Stimulated activated CD8-positive, alpha-beta memory T cell treated with anti-CD3 and anti-CD28 coated beads, Interleukin-15, amount 100 ng/mL, for 4 hours (primary cell): ENCODE data around the gene ADCK1.
"Not testable (repeated sequence)": the region's sequence is repeated elsewhere in the genome, so short reads cannot be mapped to it uniquely, and the experiment has no call there.

Experiments used
- DNase-seq, 2 donors: peaks; one replicate each; pipeline ENCODE4 v3.0.0-alpha.2; 2020; ENCODE audit warnings: low read depth in 2 of 2

The ADCK1 gene

GRCh38 chr14:77903221-77903620 is 103.3 kb downstream of the ADCK1 start:
- no peak for DNase-seq

GRCh38 chr14:77903937-77904617 is 104.2 kb downstream of the ADCK1 start:
- DNase-seq, result no peak

- DNase-seq, result no peak
Measured at GRCh38 chr14:77906446-77906845, 106.5 kb downstream of the ADCK1 start.

- DNase-seq, result no peak
Measured at GRCh38 chr14:77908847-77909246, 108.9 kb downstream of the ADCK1 start.

GRCh38 chr14:77909911-77910310 is 110.0 kb downstream of the ADCK1 start:
- DNase-seq, result no peak

GRCh38 chr14:77910506-77910905 is 110.6 kb downstream of the ADCK1 start:
- DNase-seq, result no peak

GRCh38 chr14:77911356-77911755 is 111.4 kb downstream of the ADCK1 start:
- DNase-seq, result no peak

GRCh38 chr14:77912754-77913556 is 113.0 kb downstream of the ADCK1 start:
- DNase-seq, result no peak

- no peak for DNase-seq
Measured at GRCh38 chr14:77914073-77914721, 114.3 kb downstream of the ADCK1 start.

- not testable (repeated sequence) for DNase-seq
Measured at GRCh38 chr14:77915390-77915789, 115.5 kb downstream of the ADCK1 start.

GRCh38 chr14:77917491-77918201 is 117.7 kb downstream of the ADCK1 start:
- no peak for DNase-seq

- no peak for DNase-seq
Measured at GRCh38 chr14:77918448-77918847, 118.5 kb downstream of the ADCK1 start.

GRCh38 chr14:77920312-77920711 is 120.4 kb downstream of the ADCK1 start:
- no peak for DNase-seq

- no peak for DNase-seq
Measured at GRCh38 chr14:77921818-77922217, 121.9 kb downstream of the ADCK1 start.

GRCh38 chr14:77923131-77923936 is 123.4 kb downstream of the ADCK1 start:
- DNase-seq, result no peak

- no peak for DNase-seq
Measured at GRCh38 chr14:77924141-77924948, 124.4 kb downstream of the ADCK1 start.

GRCh38 chr14:77926942-77927341 is 127.0 kb downstream of the ADCK1 start:
- DNase-seq, result no peak

GRCh38 chr14:77931441-77931840 is 131.5 kb downstream of the ADCK1 start:
- no peak for DNase-seq

GRCh38 chr14:77936138-77936639 is 136.3 kb downstream of the ADCK1 start:
- DNase-seq, result no peak

- DNase-seq, result no peak
Measured at GRCh38 chr14:77947372-77947771, 147.5 kb downstream of the ADCK1 start.
